Kidney glomerular epithelial cell (primary cell): ENCODE measurements around the gene HMCN1.
"Not testable (repeated sequence)": the region's sequence is repeated elsewhere in the genome, so short reads cannot be mapped to it uniquely, and the experiment has no call there.

Experiments
- DNase-seq: peaks from one replicate; lab custom pipeline; 2025; lab: John Stamatoyannopoulos, UW

HMCN1 gene

GRCh38 chr1:185853739-185854138 is 119.5 kb downstream of the HMCN1 start:
- no peak for DNase-seq

GRCh38 chr1:185856482-185856881 is 122.3 kb downstream of the HMCN1 start:
- no peak for DNase-seq

DNA sequence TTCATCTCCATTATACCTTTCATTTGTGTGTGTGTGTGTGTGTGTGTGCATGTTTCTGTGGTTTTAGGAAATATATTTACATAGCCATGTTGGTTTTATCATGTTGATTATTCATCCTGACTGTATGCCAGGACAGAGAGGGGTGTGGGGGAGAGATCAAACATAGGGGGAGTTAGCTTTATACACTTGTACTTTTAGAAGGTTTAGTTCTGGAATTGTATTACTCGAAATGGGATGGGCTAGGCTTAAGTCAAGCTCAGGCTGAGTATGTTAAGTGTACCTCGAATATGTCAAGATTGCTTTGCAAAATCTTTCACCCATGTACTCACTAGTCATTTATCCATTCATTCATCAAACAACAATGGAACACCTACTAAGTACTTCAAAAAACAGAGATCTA is 123.3 kb downstream of the HMCN1 start:
- no peak for DNase-seq

DNA sequence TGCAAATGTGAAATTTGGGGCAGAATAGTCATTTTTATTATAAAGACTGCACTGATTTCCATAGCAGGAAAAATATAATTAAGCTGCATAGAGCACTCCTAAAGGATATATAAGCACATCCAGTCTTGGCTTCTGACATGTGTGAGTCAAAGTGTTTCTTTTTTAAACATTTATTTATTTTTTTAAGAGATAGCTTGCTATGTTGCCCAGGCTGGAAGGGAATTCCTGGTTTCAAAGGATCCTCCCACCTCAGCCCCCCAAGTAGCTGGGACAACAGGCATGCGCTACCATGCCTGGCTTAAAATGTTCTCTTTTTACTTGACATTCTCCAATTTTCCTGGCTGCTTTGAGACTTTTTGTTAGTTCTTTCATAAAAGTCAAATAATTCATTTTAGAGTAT is 126.1 kb downstream of the HMCN1 start:
- DNase-seq, result no peak

DNA sequence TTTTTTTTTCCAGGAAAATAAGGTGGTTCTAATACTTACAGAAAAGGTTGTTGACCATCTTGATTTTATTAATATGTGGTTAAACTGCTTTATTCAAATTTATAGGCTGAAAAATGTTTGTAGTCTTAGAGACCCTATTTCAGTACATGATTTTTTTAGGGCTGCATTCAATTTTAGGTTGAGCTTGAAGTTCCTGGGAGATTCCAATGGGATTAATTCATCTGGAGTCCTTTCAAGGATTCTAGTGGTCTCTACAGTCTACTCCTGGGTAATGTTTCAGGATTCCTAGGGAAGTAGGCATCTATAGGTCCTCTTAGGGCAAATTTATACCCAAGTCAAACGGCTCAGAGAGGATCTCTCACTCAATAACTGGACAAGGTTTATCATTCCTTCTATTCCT is 126.7 kb downstream of the HMCN1 start:
- DNase-seq, result no peak

GRCh38 chr1:185861630-185862029 is 127.4 kb downstream of the HMCN1 start:
- DNase-seq, result peak; percentile 37

DNA sequence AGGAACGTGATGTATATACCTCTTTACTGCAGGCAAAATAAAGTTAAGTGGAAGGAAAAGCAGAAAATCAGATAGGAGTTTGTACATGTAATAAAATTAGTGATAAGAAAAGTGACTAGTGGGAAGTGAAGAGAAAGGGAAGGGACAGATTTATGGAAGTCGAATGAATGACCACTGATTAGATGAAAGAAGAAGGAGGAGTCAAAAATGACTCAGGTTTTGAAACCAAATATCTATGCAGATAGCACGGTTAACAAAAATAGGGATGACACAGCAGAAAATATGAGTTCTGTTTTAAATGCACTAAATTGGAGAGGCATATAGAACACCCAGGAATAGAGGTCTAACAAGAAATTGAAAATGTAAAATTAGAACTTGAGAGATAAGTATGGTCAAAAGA is 128.0 kb downstream of the HMCN1 start:
- peak; percentile 6 for DNase-seq

- no peak for DNase-seq
These were observed 130.1 kb downstream of the HMCN1 start for GRCh38 chr1:185864331-185864730.

- peak; percentile 92 for DNase-seq
These were observed 130.8 kb downstream of the HMCN1 start for GRCh38 chr1:185864889-185865517.

- DNase-seq, result no peak
These were observed 135.4 kb downstream of the HMCN1 start for GRCh38 chr1:185869590-185869989.

DNA sequence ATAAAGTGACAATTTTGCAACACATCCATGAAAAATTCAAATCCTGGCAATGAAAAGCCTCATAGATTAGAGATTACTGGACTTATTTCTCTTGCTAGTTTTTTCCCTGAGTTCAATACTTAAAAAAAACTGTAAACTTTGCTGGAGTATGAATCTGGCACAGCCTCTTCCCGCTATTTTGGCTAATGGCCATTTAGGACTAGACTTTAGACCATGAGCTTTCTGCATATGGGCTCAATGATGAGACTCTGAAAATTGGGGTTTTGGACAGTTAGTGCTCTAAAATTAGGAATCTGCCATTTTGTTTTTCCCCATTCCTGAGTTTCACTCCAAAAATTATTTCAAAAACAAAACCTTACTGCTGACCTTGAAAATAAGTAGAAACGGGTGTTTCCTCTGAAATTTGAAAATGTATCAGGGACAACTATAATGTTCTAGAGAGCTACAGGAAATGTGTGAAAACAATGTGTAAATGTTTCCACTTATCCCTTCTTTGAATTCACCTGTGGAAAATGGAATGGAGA is 137.5 kb downstream of the HMCN1 start:
- DNase-seq, result no peak

DNA sequence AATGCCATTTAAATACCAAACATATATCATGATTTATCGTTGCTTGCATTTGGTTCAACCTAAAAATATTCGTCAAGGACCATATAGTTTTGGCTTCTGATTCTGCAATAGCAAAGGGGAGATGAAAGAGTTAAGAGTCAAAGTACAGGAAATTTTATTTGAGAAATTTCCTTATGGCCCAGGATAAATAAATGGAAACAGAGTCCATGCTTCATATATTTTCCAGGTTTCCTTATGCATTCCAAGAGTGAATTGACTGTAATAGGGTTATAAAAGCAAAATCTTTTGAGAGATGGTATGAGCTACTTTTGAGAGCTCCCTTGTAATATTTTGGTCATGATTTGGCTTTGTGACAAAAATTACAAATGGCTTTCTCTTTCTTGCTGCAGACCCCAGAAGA is 140.1 kb downstream of the HMCN1 start:
- DNase-seq, result no peak

- no peak for DNase-seq
These were observed 146.1 kb downstream of the HMCN1 start for GRCh38 chr1:185880330-185880729.

DNA sequence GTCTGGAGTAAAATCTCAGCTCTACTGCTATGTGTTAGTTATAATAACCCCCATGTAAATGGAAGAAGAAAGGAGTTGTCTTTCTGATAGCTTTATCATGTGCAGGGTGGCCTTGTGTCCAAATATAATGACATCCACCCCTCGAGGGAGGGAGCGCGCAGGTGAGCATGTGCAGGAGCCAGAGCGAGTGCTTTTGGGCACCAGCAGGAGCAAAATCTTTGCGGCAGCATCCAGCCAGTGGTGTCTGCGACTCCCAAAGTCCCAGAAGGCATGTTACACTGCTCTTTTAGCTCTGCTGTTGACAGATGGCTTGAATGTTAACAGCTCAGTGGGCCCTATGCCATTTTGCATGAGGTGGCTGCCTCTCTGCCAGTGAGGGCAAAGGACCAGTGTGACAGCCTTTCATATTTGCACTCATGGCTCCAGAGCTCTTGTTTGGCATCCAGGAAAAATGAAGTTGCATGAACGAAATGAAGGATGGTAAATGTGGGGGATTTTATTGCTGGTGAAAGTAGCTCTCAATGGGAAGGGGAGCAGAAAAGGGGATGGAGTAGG is 146.7 kb downstream of the HMCN1 start:
- DNase-seq, result no peak

DNA sequence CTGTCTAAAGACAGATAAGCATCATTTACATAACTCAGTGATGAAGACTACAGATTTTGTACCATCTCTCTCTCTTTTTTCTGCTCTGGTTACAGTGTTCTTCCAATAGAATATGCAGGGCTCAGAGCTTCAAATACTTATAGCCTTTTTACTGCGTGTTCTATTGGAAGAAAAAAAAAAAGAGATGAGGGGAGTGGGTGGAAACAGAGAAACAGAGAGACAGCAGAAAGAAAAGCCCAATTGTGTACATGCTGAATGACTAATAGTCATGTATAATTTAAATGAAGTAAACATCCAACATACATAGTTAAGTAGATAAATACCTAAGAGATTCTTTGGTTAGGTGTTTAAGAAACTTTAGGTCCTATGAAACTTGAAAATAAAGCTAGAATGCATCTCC is 151.9 kb downstream of the HMCN1 start:
- no peak for DNase-seq

GRCh38 chr1:185886671-185887070 is 152.5 kb downstream of the HMCN1 start:
- DNase-seq, result no peak

- not testable (repeated sequence) for DNase-seq
These were observed 158.7 kb downstream of the HMCN1 start for GRCh38 chr1:185892831-185893403.

GRCh38 chr1:185894791-185895190 is 160.6 kb downstream of the HMCN1 start:
- peak; percentile 21 for DNase-seq

GRCh38 chr1:185895208-185895900 is 161.2 kb downstream of the HMCN1 start:
- DNase-seq, result peak; percentile 25

- DNase-seq, result peak; percentile 3
These were observed 162.7 kb downstream of the HMCN1 start for GRCh38 chr1:185896863-185897262.

DNA sequence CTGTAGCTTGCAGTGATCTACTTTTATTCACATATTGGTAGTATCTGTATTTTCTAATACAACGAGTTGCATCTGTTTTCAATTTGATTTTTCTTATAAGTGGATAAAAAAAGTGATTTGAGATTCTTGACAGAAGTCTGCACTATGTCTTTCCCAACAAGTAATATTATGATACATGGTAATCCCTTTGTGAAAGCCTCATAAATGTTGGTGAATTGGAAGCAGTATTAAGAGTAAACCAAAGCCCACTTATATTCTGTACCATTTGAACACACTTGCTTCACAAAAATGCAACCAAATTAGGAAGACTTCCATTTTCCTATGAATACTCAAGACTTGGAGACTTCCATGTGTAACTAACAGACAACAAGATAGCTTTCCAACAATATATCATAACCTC is 172.0 kb downstream of the HMCN1 start:
- no peak for DNase-seq

DNA sequence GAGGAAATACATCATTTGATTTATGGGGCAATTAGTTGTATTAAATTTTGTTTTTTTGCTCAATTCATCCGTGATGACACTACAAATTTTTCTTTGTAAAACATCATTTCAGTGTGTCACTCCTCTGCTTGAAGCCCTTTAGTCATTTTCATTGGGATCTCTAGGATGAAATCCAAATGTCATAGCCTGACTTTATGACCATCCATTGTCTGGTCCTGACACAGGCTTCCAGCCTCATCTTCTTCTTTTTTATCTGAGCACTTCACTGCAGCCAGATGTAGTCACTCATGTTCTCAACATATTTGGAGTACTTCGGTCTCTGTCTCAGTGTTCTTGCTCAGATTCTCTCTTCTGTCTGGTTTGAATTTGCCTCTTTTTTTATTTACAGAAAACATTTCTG is 173.1 kb downstream of the HMCN1 start:
- no peak for DNase-seq

DNA sequence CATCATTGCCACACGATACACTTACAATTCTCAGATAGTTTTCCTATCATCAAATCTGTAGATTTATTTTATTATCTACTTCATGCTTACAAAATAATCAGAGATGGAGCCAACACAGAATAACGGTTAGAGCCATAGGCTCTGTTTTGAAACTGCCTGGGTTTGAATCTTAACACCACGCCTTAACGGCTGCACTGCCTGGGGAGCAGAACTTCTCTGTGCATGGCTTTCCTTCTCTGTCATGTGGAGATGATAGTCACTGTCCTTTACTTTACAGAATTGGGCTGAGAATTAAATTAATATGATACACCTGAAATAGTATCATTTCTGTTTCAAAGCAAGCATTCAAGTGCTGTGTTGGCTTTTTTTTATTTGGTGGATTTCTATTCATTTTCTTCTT is 177.8 kb downstream of the HMCN1 start:
- DNase-seq, result no peak
